Heart left ventricle (tissue), 16 donors: Measurements from ENCODE around the gene SHPK. TPM values are rescaled to one million over a fixed set of nuclear protein-coding genes. Genes with fewer than 3 reads are reported as not detected.

Experiments
- ATAC-seq, 4 donors: fragments of 200-7000 bp; cut with Tn5 transposase; one replicate each; pipeline ENCODE4 v1.9.1; 2020 to 2022; ENCODE audit warnings: moderate library complexity in 4 of 4, mild to moderate bottlenecking in 3 of 4, moderate number of reproducible peaks in 1 of 4
- DNase-seq, 5 donors: peaks; one replicate each; pipeline ENCODE4 v3.0.0-alpha.2; 2020
- H3K27ac ChIP-seq, 12 donors: fragments of 200-600 bp; sonication (generic) in 4 of 12; one replicate each; pipeline versions ENCODE4 v1.5.0 to v1.8.0; 2016 to 2022; ENCODE audit warnings: mild to moderate bottlenecking in 2 of 12
- H3K27me3 ChIP-seq, 9 donors: fragments of 200-600 bp; sonication (generic) in 2 of 9; one replicate each; pipeline versions ENCODE4 v1.5.1 to v1.8.0; 2016 to 2022; ENCODE audit warnings: mild to moderate bottlenecking in 3 of 9
- H3K36me3 ChIP-seq, 9 donors: fragments of 200-600 bp; sonication (generic) in 2 of 9; one replicate each; pipeline versions ENCODE4 v1.5.0 to v1.8.0; 2018 to 2022; ENCODE audit warnings: mild to moderate bottlenecking in 2 of 9
- H3K4me1 ChIP-seq, 12 donors: fragments of 200-600 bp; sonication (generic) in 4 of 12; one replicate each; pipeline versions ENCODE4 v1.5.0 to v1.8.0; 2016 to 2022; ENCODE audit warnings: mild to moderate bottlenecking in 3 of 12
- H3K4me3 ChIP-seq, 12 donors: fragments of 200-600 bp; sonication (generic) in 4 of 12; one replicate each; pipeline versions ENCODE4 v1.5.0 to v1.8.0; 2017 to 2022; ENCODE audit warnings: mild to moderate bottlenecking in 9 of 12, moderate library complexity in 4 of 12
- H3K9me3 ChIP-seq, 12 donors: fragments of 200-600 bp; sonication (generic) in 4 of 12; one replicate each; pipeline versions ENCODE4 v1.5.0 to v1.8.0; 2016 to 2022; ENCODE audit warnings: mild to moderate bottlenecking in 1 of 12
- CTCF ChIP-seq, 12 donors: fragments of 200-600 bp; sonication (generic) in 4 of 12; IDR thresholded peaks; one replicate each; pipeline versions ENCODE4 v1.5.0 to v1.8.0; 2018 to 2022; ENCODE audit warnings: antibody characterized with exemption in 12 of 12, mild to moderate bottlenecking in 5 of 12
- POLR2A ChIP-seq, 2 donors: fragments of 450-650 bp; IDR thresholded peaks; one replicate each; pipeline ENCODE4 v1.6.1; 2017; ENCODE audit warnings: antibody characterized with exemption in 2 of 2, mild to moderate bottlenecking in 2 of 2, moderate library complexity in 2 of 2
- WGBS, 4 donors: extraction: QIAGEN DNeasy Blood & Tissue Kit in 2 of 4; methylation state at CpG; one replicate each; pipeline versions ENCODE4 v1.1.5 to v1.1.7; 2013 to 2018; 5-methylcytosine and 5-hydroxymethylcytosine counted together
- intact Hi-C, 10 donors: fragments of 100-400 bp; cut with DNase I; formaldehyde crosslinking; loops; one replicate each; pipeline versions ENCODE4 v1.11.1 to v1.14.2; 2022
- polyA plus RNA-seq, 2 donors: library from polyadenylated mRNA; stranded (reverse); fragments of 200-250 nt; gene quantifications; one replicate each; pipeline ENCODE4 v1.2.3, GENCODE V29; 2013
- total RNA-seq, 9 donors: library from RNA; depleted of rRNA in 2 of 9; stranded (reverse); fragments of >200 nt in 2 of 9; fragmentation: NEBNext Ultra II Directional in 3 of 9; extraction: Animal tissue kit (Norgen Biotek cat#: 25700) in 3 of 9; gene quantifications; one replicate each; pipeline versions ENCODE4 v1.1.0 to v1.2.4, GENCODE V29; 2016 to 2023
- donor health status: ischemic (EF 13 %, LVEDD 7.1; RV severe dilation, severe dysfunction).
- donor health status: healthy with polysubstance abuse.
- donor health status: DM: no; HTN: yes; CAD: no.
- donor health status: DM: no; HTN: no; CAD: no.
- donor health status: ischemic (EF 25% LVEDD 6.9; RV normal size, moderate dysfunction).
- donor health status: ischemic (EF 25% LVEDD 5.7; RV mildly dilated, moderate dysfunction).
- donor health status: healthy.
- donor health status: DM: yes; HTN: yes; CAD: no.
- donor health status: ischemic (EF 35%, LVEDD 5.7; RV mildly dilated, moderate dysfunction).
- donor health status: nonischemic (EF 11% LVEDD 7.7; RV severe dilation, severe dysfunction).
- donor health status: DM: yes; HTN: yes; CAD: no.
- donor health status: PGD.
- donor health status: ischemic (EF 29% LVEDD 5.4; RV normal size, mild dysfunction).
- donor health status: nonischemic (EF 23%, LVEDD 6.1; RV moderate dilation, normal function).

SHPK gene
- total and polyA plus RNA-seq, 11 donors: 2.5 to 7.3 (median 3.6) TPM

- Histone ChIP-seq H3K27ac (peak overlapping the region; percentile 91 to 100 (median 99)), H3K4me3 (peak overlapping the region; percentile 61 to 100 (median 88)), H3K9me3 (no peaks in the 10 kb centered on the region), H3K27me3 (no peaks in the 10 kb centered on the region), H3K4me1 (peaks cover 4 to 47% (median 36%) of the 10 kb centered on the region in 12 donors), H3K36me3 (peaks cover 0 to 40% (median 24%) of the 10 kb centered on the region in 9 donors)
- intact Hi-C loops: loop anchor here in 3 of 10 donors (1.0 to 10.0 kb wide), 4 partner anchors 31 to 623 kb away; partner anchors contain the start of genes CTNS (in 2 of the 3) and SHPK (in 2 of the 3)
- ATAC-seq (peak; percentile 65 to 86 (median 82)), DNase-seq (peak; percentile 92 to 96 (median 95))
- TF ChIP-seq CTCF (IDR thresholded peaks at IDR 0.05): peak in 3 of 12 donors; percentile 13 to 26 (median 20)
- no peak for TF ChIP-seq POLR2A (IDR thresholded peaks at IDR 0.05)
- WGBS, 4 donors: 0 to 3% (median 1%) methylated on average over 21 to 39 of the region's 39 CpGs
Observed at GRCh38 chr17:3667366-3668278, 31.6 kb upstream of the SHPK start.

DNA sequence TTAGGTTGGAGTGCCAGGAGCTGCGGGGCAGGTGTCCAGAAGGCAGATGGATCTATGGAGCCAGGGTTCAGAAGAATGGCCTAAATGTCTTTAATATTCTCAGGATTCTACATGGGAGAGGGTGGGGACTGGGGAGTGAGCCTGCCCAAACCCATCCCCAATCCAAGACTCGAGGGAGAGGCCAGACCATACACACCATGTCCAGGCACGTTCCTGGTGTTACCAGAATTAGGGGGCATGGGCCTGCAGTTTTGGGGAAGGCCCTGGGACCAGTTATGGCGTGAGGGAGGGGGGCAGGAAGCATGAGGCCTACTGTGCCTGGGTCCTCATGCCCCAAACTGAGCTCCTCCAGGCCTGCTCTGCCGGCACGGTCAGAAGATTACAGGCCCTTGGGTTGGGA is 30.5 kb upstream of the SHPK start:
- Histone ChIP-seq H3K27me3 (no peaks in the 10 kb centered on the region), H3K27ac (peak overlapping the region; percentile 91 to 100 (median 99)), H3K36me3 (peaks cover 0 to 48% (median 35%) of the 10 kb centered on the region in 9 donors), H3K4me1 (peaks cover 4 to 47% (median 36%) of the 10 kb centered on the region in 12 donors), H3K4me3 (peak overlapping the region in 10 of 12 donors; percentile 69 to 100 (median 94)), H3K9me3 (no peaks in the 10 kb centered on the region)
- no peak for DNase-seq
- WGBS, 4 donors: 59 to 72% (median 60%) methylated on average over 6 of the region's 6 CpGs
- TF ChIP-seq CTCF (IDR thresholded peaks at IDR 0.05) (no peak), POLR2A (IDR thresholded peaks at IDR 0.05) (no peak)
- no peak for ATAC-seq
- intact Hi-C loops: loop anchor here in 1 of 10 donors (10.0 kb wide), 1 partner anchor 622 kb away; no protein-coding TSS in a partner anchor

- peak overlapping the region in 1 of 12 donors; percentile 75 for H3K4me3 ChIP-seq
- H3K4me1 ChIP-seq: peaks cover 4 to 53% (median 37%) of the 10 kb centered on the region in 12 donors
- WGBS, 4 donors: 58 to 66% (median 59%) methylated on average over 4 to 5 of the region's 5 CpGs
- no peak for TF ChIP-seq CTCF (IDR thresholded peaks at IDR 0.05)
- no peak for TF ChIP-seq POLR2A (IDR thresholded peaks at IDR 0.05)
- H3K27me3 ChIP-seq: no peaks in the 10 kb centered on the region
- ATAC-seq: no peak
- no peaks in the 10 kb centered on the region for H3K9me3 ChIP-seq
- intact Hi-C loops: loop anchor here in 1 of 10 donors (10.0 kb wide), 1 partner anchor 621 kb away; no protein-coding TSS in a partner anchor
- peaks cover 0 to 49% (median 40%) of the 10 kb centered on the region in 9 donors for H3K36me3 ChIP-seq
- peak overlapping the region; percentile 91 to 100 (median 99) for H3K27ac ChIP-seq
- DNase-seq: peak in 3 of 5 donors; percentile 55 to 77 (median 61)
Observed at GRCh38 chr17:3665834-3666233, 29.8 kb upstream of the SHPK start.
